ENCODE results near the gene CFL1.

CFL1 gene

GRCh38 chr11:65808744-65809341, 49.1 kb downstream of the CFL1 start:
- DNase-seq: no peak

GRCh38 chr11:65806979-65807378, 51.0 kb downstream of the CFL1 start:
- no peak for DNase-seq
